ENCODE results near the gene NF1. TPM values are rescaled to one million over a fixed set of nuclear protein-coding genes. Genes with fewer than 3 reads are reported as not detected.

Gene NF1
- total and polyA plus RNA-seq, 2 of the 13 experiments (the other 11 are each of a cell fraction or from before 2014, with no cell fraction given): 21.5 to 26.5 TPM

DNA sequence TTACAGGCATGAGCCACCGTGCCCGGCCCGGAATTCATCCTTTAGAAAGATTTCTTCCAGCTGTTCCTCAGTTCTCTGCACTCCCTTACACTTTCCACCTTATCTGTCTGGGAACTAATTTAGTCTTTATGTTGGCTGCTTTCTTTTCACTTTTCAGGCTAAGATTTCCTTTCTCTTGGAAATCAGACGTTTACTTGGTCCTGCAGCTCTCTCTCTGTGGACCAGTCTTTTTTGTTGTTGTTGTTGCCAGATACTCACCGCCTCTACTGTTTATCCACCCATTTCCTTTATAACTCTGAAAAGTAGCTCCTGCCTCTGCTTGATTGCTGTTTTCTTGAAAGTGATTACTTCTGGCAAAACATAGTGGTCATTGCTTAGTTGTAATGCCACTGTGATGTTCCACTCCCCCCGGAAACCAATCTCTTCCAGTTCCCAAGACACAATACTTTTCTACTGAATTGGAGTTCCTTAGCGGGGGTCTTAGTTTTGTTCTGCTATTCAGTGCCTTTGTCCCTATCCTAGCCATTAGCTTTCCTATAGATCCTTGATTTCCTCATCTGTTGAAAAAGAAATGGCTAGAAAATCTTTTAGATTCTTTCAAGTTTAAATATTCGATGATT, 6.2 kb downstream of the NF1 start (continued):
- no peak for TF ChIP-seq ZNF282 (IDR thresholded peaks at IDR 0.05; ENCODE audit: partially characterized antibody)
- TF ChIP-seq FOXJ3 (CRISPR knock-in tag; IDR thresholded peaks at IDR 0.05; ENCODE audit: borderline replicate concordance): no peak
- TF ChIP-seq ZNF766 (CRISPR knock-in tag; IDR thresholded peaks at IDR 0.05; ENCODE audit: borderline replicate concordance): no peak
- TF ChIP-seq EEA1 (CRISPR knock-in tag; IDR thresholded peaks at IDR 0.05; ENCODE audit: borderline replicate concordance): no peak
- TF ChIP-seq SALL2 (CRISPR knock-in tag; IDR thresholded peaks at IDR 0.05): no peak
- TF ChIP-seq ZNF20 (CRISPR knock-in tag; IDR thresholded peaks at IDR 0.05): no peak

DNA sequence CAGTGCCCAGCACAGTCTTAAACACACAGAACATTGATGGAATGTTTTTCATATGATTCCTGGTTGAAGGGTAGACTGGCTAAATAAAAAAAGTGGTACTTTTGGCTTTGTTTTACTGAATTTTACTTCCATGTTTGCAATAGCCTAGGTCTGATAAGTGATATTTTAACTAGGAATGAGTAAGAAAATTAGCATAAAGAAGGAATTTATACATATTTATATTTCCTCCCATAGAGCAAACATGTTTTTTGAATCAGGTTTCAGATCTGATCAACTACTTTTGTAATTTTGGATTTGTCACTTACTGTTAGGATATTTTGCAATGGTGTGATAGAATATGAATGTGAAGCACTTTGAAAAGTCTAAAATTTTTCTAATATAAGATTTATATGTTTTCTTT, 7.2 kb downstream of the NF1 start:
- no peak overlapping the region for H3K4me3 ChIP-seq (replicated peaks in 1 of 3; ENCODE audit: insufficient read depth in 1 of 3, low read depth in 2 of 3, low read length in 3 of 3)
- DNase-seq (ENCODE audit: low spot score) (no peak), FAIRE-seq (no peak), ATAC-seq (no peak)
- in situ Hi-C loops (cut with HindIII; ENCODE audit: extremely low pct_ligation_motif_present, low pct_unique_long_range_greater_than_20kb) (no loop called here), intact Hi-C loops (cut with micrococcal nuclease; ENCODE audit: unreplicated experiment) (loop anchor here (5.0 kb wide), 1 partner anchor 35 kb away; no protein-coding TSS in a partner anchor)
- H3K36me3 ChIP-seq (replicated peaks in 1 of 2; ENCODE audit: control insufficient read depth in 1 of 2, insufficient read depth in 2 of 2, low read length in 2 of 2): no peaks in the 10 kb centered on the region
- CTCF ChIA-PET (ENCODE audit: low intra/inter-chr PET ratio, low total read pairs): no interaction called here
- no peak overlapping the region for H3K4me2 ChIP-seq (ENCODE audit: low read depth, low read length)
- TF ChIP-seq XRCC5 (optimal IDR thresholded peaks at IDR 0.05; ENCODE audit: low read length): no peak
- TF ChIP-seq, protein P1, sequence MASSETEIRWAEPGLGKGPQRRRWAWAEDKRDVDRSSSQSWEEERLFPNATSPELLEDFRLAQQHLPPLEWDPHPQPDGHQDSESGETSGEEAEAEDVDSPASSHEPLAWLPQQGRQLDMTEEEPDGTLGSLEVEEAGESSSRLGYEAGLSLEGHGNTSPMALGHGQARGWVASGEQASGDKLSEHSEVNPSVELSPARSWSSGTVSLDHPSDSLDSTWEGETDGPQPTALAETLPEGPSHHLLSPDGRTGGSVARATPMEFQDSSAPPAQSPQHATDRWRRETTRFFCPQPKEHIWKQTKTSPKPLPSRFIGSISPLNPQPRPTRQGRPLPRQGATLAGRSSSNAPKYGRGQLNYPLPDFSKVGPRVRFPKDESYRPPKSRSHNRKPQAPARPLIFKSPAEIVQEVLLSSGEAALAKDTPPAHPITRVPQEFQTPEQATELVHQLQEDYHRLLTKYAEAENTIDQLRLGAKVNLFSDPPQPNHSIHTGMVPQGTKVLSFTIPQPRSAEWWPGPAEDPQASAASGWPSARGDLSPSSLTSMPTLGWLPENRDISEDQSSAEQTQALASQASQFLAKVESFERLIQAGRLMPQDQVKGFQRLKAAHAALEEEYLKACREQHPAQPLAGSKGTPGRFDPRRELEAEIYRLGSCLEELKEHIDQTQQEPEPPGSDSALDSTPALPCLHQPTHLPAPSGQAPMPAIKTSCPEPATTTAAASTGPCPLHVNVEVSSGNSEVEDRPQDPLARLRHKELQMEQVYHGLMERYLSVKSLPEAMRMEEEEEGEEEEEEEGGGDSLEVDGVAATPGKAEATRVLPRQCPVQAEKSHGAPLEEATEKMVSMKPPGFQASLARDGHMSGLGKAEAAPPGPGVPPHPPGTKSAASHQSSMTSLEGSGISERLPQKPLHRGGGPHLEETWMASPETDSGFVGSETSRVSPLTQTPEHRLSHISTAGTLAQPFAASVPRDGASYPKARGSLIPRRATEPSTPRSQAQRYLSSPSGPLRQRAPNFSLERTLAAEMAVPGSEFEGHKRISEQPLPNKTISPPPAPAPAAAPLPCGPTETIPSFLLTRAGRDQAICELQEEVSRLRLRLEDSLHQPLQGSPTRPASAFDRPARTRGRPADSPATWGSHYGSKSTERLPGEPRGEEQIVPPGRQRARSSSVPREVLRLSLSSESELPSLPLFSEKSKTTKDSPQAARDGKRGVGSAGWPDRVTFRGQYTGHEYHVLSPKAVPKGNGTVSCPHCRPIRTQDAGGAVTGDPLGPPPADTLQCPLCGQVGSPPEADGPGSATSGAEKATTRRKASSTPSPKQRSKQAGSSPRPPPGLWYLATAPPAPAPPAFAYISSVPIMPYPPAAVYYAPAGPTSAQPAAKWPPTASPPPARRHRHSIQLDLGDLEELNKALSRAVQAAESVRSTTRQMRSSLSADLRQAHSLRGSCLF (CRISPR knock-in tag; IDR thresholded peaks at IDR 0.05; ENCODE audit: borderline replicate concordance): no peak
- peaks cover 13% of the 10 kb centered on the region; the same call in 1 of the 2 replicates for H3K4me1 ChIP-seq (ENCODE audit: insufficient read depth, low read length)
- no peaks in the 10 kb centered on the region for H4K20me1 ChIP-seq (ENCODE audit: insufficient read depth, low read length)
- H3K27me3 ChIP-seq (ENCODE audit: control insufficient read depth in 1 of 2, insufficient read depth in 2 of 2, low read length in 2 of 2): no peaks in the 10 kb centered on the region; a peak in 1 of 5 replicates
- no TSS peak for BruUV-seq (replicated peaks)
- no peak overlapping the region for H3K9ac ChIP-seq (ENCODE audit: insufficient read depth, low read depth, low read length)
- POLR2A ChIA-PET: no interaction called here
- no peak overlapping the region for H2AFZ ChIP-seq (ENCODE audit: low read length)
- peaks cover 69% of the 10 kb centered on the region for H3K79me2 ChIP-seq (ENCODE audit: insufficient read depth, low read length)
- no peak overlapping the region for H3K27ac ChIP-seq (ENCODE audit: extremely low read length, insufficient read depth, low read length)
- H3K9me3 ChIP-seq (ENCODE audit: low read length): no peaks in the 10 kb centered on the region
